ENCODE measurements around the gene P2RY6. TPM values are rescaled to one million over a fixed set of nuclear protein-coding genes. Genes with fewer than 3 reads are reported as not detected.

Gene P2RY6
- total and polyA plus RNA-seq, 2 of the 8 experiments (the other 6 are each of a cell fraction or from before 2014, with no cell fraction given), result 0.15 TPM; not detected in 1

- Histone ChIP-seq H4K91ac (replicated peaks; ENCODE audit: insufficient read length, low read length) (no peak overlapping the region), H3K23ac (ENCODE audit: insufficient read length) (no peak overlapping the region), H4K8ac (ENCODE audit: extremely low read depth, insufficient read depth, low read length) (no peak overlapping the region), H4K5ac (ENCODE audit: insufficient read length, low read depth, low read length) (no peak overlapping the region), H3K4me1 (replicated peaks in 1 of 4; ENCODE audit: control insufficient read depth in 3 of 4, insufficient read depth in 4 of 4, low read length in 3 of 4) (no peaks in the 10 kb centered on the region; a peak in 2 of 7 replicates), H3K4me3 (ENCODE audit: extremely low read depth in 1 of 4, insufficient read depth in 2 of 4, low read depth in 3 of 4, low read length in 4 of 4) (no peak overlapping the region), H3K18ac (ENCODE audit: extremely low read depth, low read length) (no peak overlapping the region), H3K27me3 (replicated peaks in 1 of 4; ENCODE audit: control insufficient read depth in 3 of 4, extremely low read depth in 1 of 4, insufficient read depth in 3 of 4, low read length in 3 of 4) (no peaks in the 10 kb centered on the region), H2AK5ac (ENCODE audit: low read depth, low read length) (no peak overlapping the region), H4K20me1 (replicated peaks in 1 of 2; ENCODE audit: control insufficient read depth in 1 of 2, insufficient read depth in 2 of 2, low read length in 2 of 2) (no peaks in the 10 kb centered on the region), H2BK20ac (ENCODE audit: low read length) (no peak overlapping the region), H3K9me3 (ENCODE audit: insufficient read depth in 2 of 2, low read depth in 1 of 2, low read length in 1 of 2) (no peaks in the 10 kb centered on the region), H3K79me1 (ENCODE audit: low read depth, low read length) (no peaks in the 10 kb centered on the region), H3K4ac (replicated peaks; ENCODE audit: insufficient read length, low read depth, low read length) (no peak overlapping the region), H3K79me2 (ENCODE audit: control insufficient read depth in 1 of 2, insufficient read depth in 2 of 2, low read length in 2 of 2) (no peaks in the 10 kb centered on the region), H2BK120ac (replicated peaks; ENCODE audit: low read depth, low read length) (no peak overlapping the region), H2AFZ (ENCODE audit: low read length) (no peak overlapping the region), H3K9ac (replicated peaks in 1 of 4; ENCODE audit: extremely low read depth in 1 of 4, low read depth in 3 of 4, low read length in 3 of 4) (peak overlapping the region in 2 of 4 experiments; percentile 4 to 14; a peak in 1 of 7 replicates), H3K56ac (replicated peaks; ENCODE audit: insufficient read length, low read depth, low read length) (no peak overlapping the region), H3K23me2 (ENCODE audit: low read depth, low read length) (no peaks in the 10 kb centered on the region), H3K4me2 (ENCODE audit: insufficient read depth in 1 of 2, low read depth in 2 of 2, low read length in 2 of 2) (no peak overlapping the region), H3K36me3 (ENCODE audit: control insufficient read depth in 2 of 4, insufficient read depth in 4 of 4, low read length in 3 of 4) (no peaks in the 10 kb centered on the region), H2BK5ac (ENCODE audit: low read depth, low read length) (no peak overlapping the region), H3K27ac (ENCODE audit: low read depth, low read length) (no peak overlapping the region), H2BK15ac (ENCODE audit: low read length) (no peak overlapping the region), H2BK12ac (ENCODE audit: low read depth, low read length) (no peak overlapping the region), H3K14ac (ENCODE audit: insufficient read length) (no peak overlapping the region)
- no peak for FAIRE-seq
- 79% methylated on average over 5 of the region's 5 CpGs; no CpG with 5 or more reads in 1 of the 2 experiments for WGBS, 2 experiments (ENCODE audit: extremely low coverage in 1 of 2, insufficient coverage in 1 of 2, insufficient read length in 1 of 2, insufficient replicate concordance in 2 of 2, low coverage in 1 of 2, low lambda C conversion rate in 2 of 2, missing lambda C conversion rate in 1 of 2)
- POLR2A ChIA-PET (ENCODE audit: partially characterized antibody), result no interaction called here
- no peak for TF ChIP-seq CHD1 (IDR thresholded peaks at IDR 0.05; ENCODE audit: low read depth, low read length)
- TF ChIP-seq POLR2A (IDR thresholded peaks at IDR 0.05; ENCODE audit: control extremely low read depth in 1 of 2, low read depth in 2 of 2, low read length in 2 of 2), result no peak
- TF ChIP-seq NRF1 (IDR thresholded peaks at IDR 0.05; ENCODE audit: low read depth, low read length), result no peak
- no peak for TF ChIP-seq ATF3 (IDR thresholded peaks at IDR 0.05; ENCODE audit: insufficient read depth, low read depth, low read length)
- no peak for TF ChIP-seq YY1 (IDR thresholded peaks at IDR 0.05; ENCODE audit: low read depth, low read length)
- TF ChIP-seq PHF8 (conservative IDR thresholded peaks at IDR 0.05; ENCODE audit: low read depth, low read length), result no peak
- TF ChIP-seq RFX5 (IDR thresholded peaks at IDR 0.05; ENCODE audit: borderline replicate concordance, low read depth, low read length), result no peak
- TF ChIP-seq BCL11A (IDR thresholded peaks at IDR 0.05; ENCODE audit: low read depth in 2 of 2, low read length in 2 of 2), result no peak
- TF ChIP-seq TEAD4 (IDR thresholded peaks at IDR 0.05; ENCODE audit: low read depth, low read length), result no peak
- no peak for TF ChIP-seq SIRT6 (IDR thresholded peaks at IDR 0.05; ENCODE audit: low read length)
- TF ChIP-seq GTF2F1 (IDR thresholded peaks at IDR 0.05; ENCODE audit: borderline replicate concordance, low read depth, low read length), result no peak
- TF ChIP-seq CREB1 (IDR thresholded peaks at IDR 0.05), result no peak
- TF ChIP-seq SP2 (IDR thresholded peaks at IDR 0.05; ENCODE audit: low read length), result no peak
- no peak for DNase-seq (ENCODE audit: low read depth in 1 of 2, low spot score in 2 of 2)
- CTCF ChIA-PET (ENCODE audit: partially characterized antibody), result interaction anchor here (1.0 to 5.7 kb wide), 7 partner anchors 8 to 113 kb away, joined by 3 to 37 read pairs (median 5); partner anchors contain the start of gene P2RY6
Observed at GRCh38 chr11:73280626-73281025, 8.5 kb downstream of the P2RY6 start.

All from H1 (cell line).